Suppressor macrophage (primary cell): ENCODE measurements around the gene NUP188.
A peak's percentile ranks its signal among the peaks of the same experiment; 100 is the strongest.

Experiments used
- DNase-seq, 4 experiments: peaks; one replicate each; pipeline ENCODE4 v3.0.0-alpha.2; 2020 to 2022

The NUP188 gene

GRCh38 chr9:128913995-128914772 is 33.3 kb upstream of the NUP188 start:
- DNase-seq = peak; percentile 26 to 54 (median 52)

- DNase-seq = no peak
Measured at GRCh38 chr9:128916204-128916603, 31.3 kb upstream of the NUP188 start.

- no peak for DNase-seq
Measured at GRCh38 chr9:128916745-128917144, 30.8 kb upstream of the NUP188 start.

- DNase-seq = no peak
Measured at GRCh38 chr9:128917151-128917849, 30.2 kb upstream of the NUP188 start.

GRCh38 chr9:128918921-128919320 is 28.6 kb upstream of the NUP188 start:
- DNase-seq = no peak

GRCh38 chr9:128919402-128920089 is 28.0 kb upstream of the NUP188 start:
- peak in 1 of 4 experiments; percentile 16 for DNase-seq

GRCh38 chr9:128920381-128921058 is 27.0 kb upstream of the NUP188 start, which contains the start of gene PHYHD1:
PHYHD1 (plus strand) TSS chr9:128920982; CDS start chr9:128922324, 1,342 bp downstream.
- no peak for DNase-seq

GRCh38 chr9:128921881-128922763 is 25.4 kb upstream of the NUP188 start:
- peak in 2 of 4 experiments; percentile 15 to 36 for DNase-seq

GRCh38 chr9:128923493-128923883 is 24.0 kb upstream of the NUP188 start:
- no peak for DNase-seq

GRCh38 chr9:128927731-128928411 is 19.6 kb upstream of the NUP188 start:
- DNase-seq = peak; percentile 31 to 65 (median 44)

- peak in 2 of 4 experiments; percentile 33 to 40 for DNase-seq
Measured at GRCh38 chr9:128928624-128929023, 18.9 kb upstream of the NUP188 start.

GRCh38 chr9:128929560-128929959 is 17.9 kb upstream of the NUP188 start:
- no peak for DNase-seq

GRCh38 chr9:128933731-128934130 is 13.8 kb upstream of the NUP188 start:
- no peak for DNase-seq

GRCh38 chr9:128936171-128936865 is 11.2 kb upstream of the NUP188 start:
- no peak for DNase-seq

- DNase-seq = no peak
Measured at GRCh38 chr9:128937310-128938165, 10.0 kb upstream of the NUP188 start.

GRCh38 chr9:128940271-128940921 is 7.1 kb upstream of the NUP188 start:
- no peak for DNase-seq

- DNase-seq = no peak
Measured at GRCh38 chr9:128940946-128941755, 6.3 kb upstream of the NUP188 start.
